ENCODE data around the gene EXOC3L1.

The EXOC3L1 gene

DNA sequence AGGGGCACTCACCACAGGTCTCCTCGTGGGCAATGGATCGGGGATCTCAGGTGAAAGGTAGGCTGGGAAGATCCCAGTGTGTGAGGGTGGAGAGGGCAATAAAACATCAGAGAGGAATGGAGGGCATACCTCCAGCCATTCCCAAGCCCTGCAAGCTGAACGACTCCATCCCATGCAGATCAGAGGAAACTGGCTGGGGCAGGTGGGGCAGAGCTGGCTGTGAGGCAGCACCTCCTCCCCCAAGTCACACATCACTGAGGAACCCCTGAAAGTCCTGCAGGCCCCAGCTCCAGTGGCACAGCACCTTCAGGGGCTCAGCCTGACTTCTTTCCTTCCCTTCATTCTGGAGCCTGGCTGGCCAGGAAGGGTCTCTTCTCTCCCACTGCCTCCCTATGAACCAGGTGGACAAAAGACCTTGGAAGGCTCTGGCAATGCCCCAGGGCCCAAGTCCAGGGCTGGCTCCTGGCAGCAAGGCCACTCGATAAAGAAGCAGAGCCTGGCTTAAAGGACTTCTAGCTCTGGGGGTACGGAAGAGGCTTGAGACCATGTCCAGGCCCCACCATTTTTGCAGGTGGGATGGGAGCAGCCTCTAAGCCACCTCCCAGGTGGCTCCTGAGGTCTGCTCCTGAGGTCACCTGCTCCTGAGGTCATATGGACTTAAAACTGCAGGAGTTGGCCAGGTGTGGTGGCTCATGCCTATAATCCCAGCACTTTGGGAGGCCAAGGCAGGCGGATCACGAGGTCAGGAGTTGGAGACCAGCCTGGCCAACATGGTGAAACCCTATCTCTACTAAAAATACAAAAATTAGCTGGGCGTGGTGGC, 23.5 kb upstream of the EXOC3L1 start:
- no peak for DNase-seq (ENCODE audit: low read depth)
- TF ChIP-seq, protein P1, sequence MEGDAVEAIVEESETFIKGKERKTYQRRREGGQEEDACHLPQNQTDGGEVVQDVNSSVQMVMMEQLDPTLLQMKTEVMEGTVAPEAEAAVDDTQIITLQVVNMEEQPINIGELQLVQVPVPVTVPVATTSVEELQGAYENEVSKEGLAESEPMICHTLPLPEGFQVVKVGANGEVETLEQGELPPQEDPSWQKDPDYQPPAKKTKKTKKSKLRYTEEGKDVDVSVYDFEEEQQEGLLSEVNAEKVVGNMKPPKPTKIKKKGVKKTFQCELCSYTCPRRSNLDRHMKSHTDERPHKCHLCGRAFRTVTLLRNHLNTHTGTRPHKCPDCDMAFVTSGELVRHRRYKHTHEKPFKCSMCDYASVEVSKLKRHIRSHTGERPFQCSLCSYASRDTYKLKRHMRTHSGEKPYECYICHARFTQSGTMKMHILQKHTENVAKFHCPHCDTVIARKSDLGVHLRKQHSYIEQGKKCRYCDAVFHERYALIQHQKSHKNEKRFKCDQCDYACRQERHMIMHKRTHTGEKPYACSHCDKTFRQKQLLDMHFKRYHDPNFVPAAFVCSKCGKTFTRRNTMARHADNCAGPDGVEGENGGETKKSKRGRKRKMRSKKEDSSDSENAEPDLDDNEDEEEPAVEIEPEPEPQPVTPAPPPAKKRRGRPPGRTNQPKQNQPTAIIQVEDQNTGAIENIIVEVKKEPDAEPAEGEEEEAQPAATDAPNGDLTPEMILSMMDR (IDR thresholded peaks at IDR 0.05; ENCODE audit: low read depth, low read length, missing control alignments), result no peak
- H3K4me3 ChIP-seq (ENCODE audit: low read depth, low read length), result no peak overlapping the region
- in situ Hi-C loops (cut with HindIII; ENCODE audit: low sequenced_read_pairs), result no loop called here

DNA sequence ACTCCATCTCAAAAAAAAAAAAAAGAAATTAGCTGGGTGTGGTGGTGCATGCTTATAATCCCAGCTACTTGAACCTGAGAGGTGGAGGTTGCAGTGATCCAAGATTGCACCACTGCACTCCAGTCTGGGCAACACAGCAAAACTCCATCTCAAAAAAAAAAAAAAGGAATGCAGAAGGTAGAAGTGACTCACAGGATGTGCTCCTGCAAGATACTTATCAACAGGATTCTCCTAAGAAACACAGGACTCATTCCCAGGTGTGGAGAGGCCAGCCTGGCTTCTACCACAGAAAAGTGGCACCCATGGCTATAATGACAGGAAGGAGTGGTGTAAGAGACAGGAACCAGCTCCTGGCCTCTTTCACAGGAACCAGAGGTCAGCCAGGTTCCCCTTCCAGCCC, 22.8 kb upstream of the EXOC3L1 start:
- H3K4me3 ChIP-seq (ENCODE audit: low read depth, low read length), result no peak overlapping the region
- no peak for DNase-seq (ENCODE audit: low read depth)
- TF ChIP-seq, protein P1 (IDR thresholded peaks at IDR 0.05; ENCODE audit: low read depth, low read length, missing control alignments), result no peak
- in situ Hi-C loops (cut with HindIII; ENCODE audit: low sequenced_read_pairs), result no loop called here

DNA sequence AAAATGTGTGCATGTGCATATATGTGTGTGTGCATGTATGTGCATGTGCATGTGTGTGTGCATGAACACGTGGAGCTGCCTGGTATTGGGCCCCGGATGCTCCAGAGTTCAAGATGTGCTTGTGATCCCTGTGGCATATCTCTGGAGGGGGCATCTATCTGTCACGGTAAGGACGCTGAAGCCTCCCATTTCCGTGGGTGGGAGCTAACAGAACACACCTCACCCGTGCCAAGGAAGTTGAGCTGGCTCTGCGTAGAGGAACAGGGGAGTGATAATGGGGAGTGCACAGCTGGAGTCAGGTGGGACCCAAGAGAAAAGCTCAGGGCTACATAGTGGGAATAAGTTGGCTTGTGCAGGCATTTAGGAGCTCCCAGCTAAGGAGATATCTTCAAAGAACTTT, 21.7 kb upstream of the EXOC3L1 start:
- H3K4me3 ChIP-seq (ENCODE audit: low read depth, low read length), result no peak overlapping the region
- TF ChIP-seq, protein P1 (IDR thresholded peaks at IDR 0.05; ENCODE audit: low read depth, low read length, missing control alignments), result no peak
- in situ Hi-C loops (cut with HindIII; ENCODE audit: low sequenced_read_pairs), result no loop called here
- no peak for DNase-seq (ENCODE audit: low read depth)

DNA sequence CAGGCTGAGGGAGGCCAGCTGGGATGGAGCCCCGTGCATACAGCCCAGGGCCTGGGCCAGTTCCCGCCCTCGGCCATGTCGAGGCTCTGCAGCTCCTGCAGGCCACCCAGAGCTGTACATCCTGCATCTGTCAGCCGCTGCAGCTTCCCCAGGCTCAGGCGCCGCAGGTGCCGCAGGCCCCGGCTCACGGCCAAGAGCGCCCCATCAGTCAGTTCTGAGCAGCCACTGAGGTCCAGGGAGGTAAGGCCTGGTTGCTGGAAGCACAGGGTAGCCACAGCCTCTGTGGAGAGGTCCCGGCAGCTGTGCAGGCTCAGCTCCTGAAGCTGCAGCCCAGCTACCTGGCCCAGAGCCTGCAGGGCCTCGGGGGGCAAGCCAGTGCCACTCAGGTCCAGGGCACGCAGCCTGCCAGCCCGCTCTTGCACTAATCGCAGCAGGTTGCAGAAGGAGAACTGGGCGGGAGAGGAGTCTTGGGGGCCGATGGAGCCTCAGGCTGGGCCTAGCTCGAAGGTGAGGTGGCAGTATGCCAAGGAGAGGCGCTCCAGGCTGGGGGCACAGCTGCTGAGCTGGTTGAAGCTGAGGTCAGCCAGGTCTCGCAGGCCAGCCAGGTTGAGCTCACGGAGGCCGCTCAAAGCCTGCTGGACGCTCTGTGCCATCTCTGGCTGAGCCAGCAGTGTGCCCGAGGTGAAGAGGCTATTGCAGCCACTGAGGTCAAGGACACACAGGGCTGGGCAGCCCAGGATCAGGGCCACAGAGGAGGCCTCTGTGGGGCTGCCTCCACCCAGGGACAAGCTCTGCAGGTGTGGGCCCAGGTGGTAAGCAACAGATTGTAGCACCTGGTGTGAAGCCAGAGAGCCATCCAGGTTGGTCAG, 20.4 kb upstream of the EXOC3L1 start:
- no peak for DNase-seq (ENCODE audit: low read depth)
- H3K4me3 ChIP-seq (ENCODE audit: low read depth, low read length), result no peak overlapping the region
- in situ Hi-C loops (cut with HindIII; ENCODE audit: low sequenced_read_pairs), result no loop called here
- TF ChIP-seq, protein P1 (IDR thresholded peaks at IDR 0.05; ENCODE audit: low read depth, low read length, missing control alignments), result no peak

DNA sequence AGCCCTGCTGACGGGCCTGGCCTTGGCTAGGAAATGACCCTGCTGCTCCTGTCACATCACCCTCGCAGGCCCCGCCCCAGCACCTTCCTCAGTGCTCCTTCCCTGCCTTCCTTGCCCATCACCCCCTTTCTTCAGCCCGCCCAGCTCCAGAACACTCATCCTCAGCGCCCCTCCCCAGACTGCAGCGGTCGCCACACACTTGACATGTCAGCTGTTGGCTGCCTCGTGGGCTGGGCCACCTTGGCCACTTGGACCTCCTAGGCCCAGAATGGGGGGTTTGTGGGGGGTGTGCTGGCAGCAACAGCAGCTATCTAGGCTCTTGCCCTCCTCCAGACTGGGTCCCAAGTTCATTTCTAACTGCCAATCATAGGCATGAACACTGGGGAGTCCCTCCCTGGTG, 19.6 kb upstream of the EXOC3L1 start:
- in situ Hi-C loops (cut with HindIII; ENCODE audit: low sequenced_read_pairs), result no loop called here
- TF ChIP-seq, protein P1 (IDR thresholded peaks at IDR 0.05; ENCODE audit: low read depth, low read length, missing control alignments), result no peak
- no peak for DNase-seq (ENCODE audit: low read depth)

DNA sequence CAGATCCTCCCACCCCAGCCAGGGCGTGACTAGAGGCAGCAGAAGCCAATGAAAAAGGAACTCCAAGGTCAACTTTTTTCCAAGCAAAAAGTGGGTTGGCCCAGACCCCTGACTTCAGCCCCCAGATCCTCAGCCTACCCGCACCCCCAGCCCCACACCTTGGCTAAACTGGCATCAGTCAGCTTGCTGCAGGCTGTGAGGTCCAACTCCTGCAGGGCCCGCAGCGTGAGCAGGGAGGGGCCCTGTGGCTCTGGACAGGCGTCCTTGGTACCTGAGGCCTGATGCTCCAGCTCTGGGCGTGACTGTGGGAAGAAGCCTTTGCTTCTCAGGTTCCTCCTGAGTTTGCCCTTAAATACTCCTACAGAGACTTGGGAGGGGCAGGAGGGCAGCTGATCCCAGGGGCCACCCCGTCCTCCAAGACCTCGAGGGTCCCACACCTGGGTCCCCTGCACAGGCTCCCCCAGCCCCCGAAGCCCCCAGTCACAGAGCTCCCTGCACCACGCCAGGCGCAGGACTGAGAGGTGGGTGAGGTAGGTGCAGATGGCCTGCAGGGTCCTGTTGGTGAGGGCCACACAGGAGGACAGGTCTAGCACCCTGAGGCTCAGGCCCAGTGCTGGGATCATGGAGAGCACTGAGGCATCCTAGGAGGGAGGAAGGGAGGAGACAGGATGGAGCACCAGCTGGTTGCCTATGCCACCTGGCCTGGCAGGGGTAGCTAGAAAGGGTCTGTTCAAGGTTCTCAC, 18.4 kb upstream of the EXOC3L1 start:
- H3K4me3 ChIP-seq (ENCODE audit: low read depth, low read length), result no peak overlapping the region
- DNase-seq (ENCODE audit: low read depth), result no peak
- TF ChIP-seq, protein P1 (IDR thresholded peaks at IDR 0.05; ENCODE audit: low read depth, low read length, missing control alignments), result no peak
- in situ Hi-C loops (cut with HindIII; ENCODE audit: low sequenced_read_pairs), result no loop called here

More for the DNA sequence above, 19.6 kb upstream of the EXOC3L1 start:
- no peak overlapping the region for H3K4me3 ChIP-seq (ENCODE audit: low read depth, low read length)

Data from astrocyte of the cerebellum (primary cell).